Tibial nerve (tissue), 4 donors: ENCODE results near the gene OR5AK2.

Experiments
- CTCF ChIP-seq, 5 experiments: fragments of 200-600 bp in 3 of 5; fragments of 450-650 bp in 2 of 5; sonication (generic) in 3 of 5; IDR thresholded peaks; one replicate each; pipeline ENCODE4 v1.5.1; 2016 to 2019; ENCODE audit warnings: antibody characterized with exemption in 5 of 5, mild to moderate bottlenecking in 3 of 5, moderate library complexity in 2 of 5
- EP300 ChIP-seq, 2 donors: sonication (generic); formaldehyde crosslinking; IDR thresholded peaks; one replicate each; pipeline ENCODE4 v1.6.1; 2017; ENCODE audit warnings: antibody characterized with exemption in 2 of 2, mild to moderate bottlenecking in 1 of 2
- POLR2A ChIP-seq, 2 donors: fragments of 450-650 bp; IDR thresholded peaks; one replicate each; pipeline ENCODE4 v1.6.1; 2017; ENCODE audit warnings: antibody characterized with exemption in 2 of 2, mild to moderate bottlenecking in 2 of 2, moderate library complexity in 2 of 2

GRCh38 chr11:57031556-57031955, 42.8 kb downstream of the OR5AK2 start:
- TF ChIP-seq CTCF (IDR thresholded peaks at IDR 0.05): no peak
- no peak for TF ChIP-seq POLR2A (IDR thresholded peaks at IDR 0.05)
- TF ChIP-seq EP300 (IDR thresholded peaks at IDR 0.05): no peak
